HL-60/S4 (cell line): Measurements from ENCODE around the gene APEX1.
"Not testable (repeated sequence)": the region's sequence is repeated elsewhere in the genome, so short reads cannot be mapped to it uniquely, and the experiment has no call there.

ENCODE experiments used
- in situ Hi-C: fragments of 300-500 bp; cut with MboI; formaldehyde crosslinking; loops from 2 replicates; pipeline ENCODE4 v1.14.3; 2022; ENCODE audit warnings: low sequenced_read_pairs

APEX1 gene

GRCh38 chr14:20435582-20436362, 19.3 kb upstream of the APEX1 start, which contains the start of gene KLHL33:
Gene KLHL33 (minus strand): TSS chr14:20436166. CDS start chr14:20435811, 355 bp downstream.
- in situ Hi-C loops, result no loop called here

- in situ Hi-C loops, result no loop called here
Observed at GRCh38 chr14:20436363-20436755, 18.7 kb upstream of the APEX1 start.

DNA sequence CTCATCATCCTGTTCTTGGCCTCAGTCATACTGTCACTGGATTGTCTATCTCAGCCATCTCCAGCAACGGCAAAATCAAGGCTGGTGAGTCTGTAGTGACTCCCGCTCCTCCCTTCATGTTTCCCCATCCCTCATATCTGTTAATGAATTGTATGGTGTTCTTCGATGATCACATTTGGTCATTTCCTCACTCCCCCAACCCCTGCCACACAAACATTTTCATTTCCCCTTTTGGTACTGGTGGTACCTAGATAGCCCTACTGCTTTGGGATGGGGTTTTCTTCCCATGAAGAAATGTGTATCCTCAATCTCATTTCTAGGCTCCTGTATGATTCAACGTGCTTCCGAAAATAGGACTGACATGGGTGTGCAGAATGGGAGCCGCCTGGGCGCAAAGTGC, 16.4 kb upstream of the APEX1 start:
- in situ Hi-C loops, result no loop called here

DNA sequence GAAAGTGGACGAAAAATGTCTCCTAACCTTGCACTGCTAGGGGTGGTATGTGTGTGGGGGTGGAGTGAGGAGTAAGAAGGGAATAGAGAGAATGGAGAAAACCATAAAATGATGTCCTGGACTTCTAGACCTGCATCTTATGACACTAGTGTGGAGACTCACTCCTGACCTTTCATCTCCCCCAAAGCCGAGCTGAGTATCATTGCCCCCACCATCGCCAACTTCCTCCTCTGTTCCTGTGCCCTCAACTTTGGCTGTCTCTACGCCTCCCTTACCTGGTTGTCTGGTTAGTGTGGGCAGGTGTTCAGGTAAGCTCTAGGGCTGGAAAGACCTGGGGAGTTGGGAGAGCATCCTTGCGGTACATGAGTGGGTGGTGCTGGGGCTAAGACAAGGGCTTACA, 14.6 kb upstream of the APEX1 start:
- in situ Hi-C loops, result no loop called here

DNA sequence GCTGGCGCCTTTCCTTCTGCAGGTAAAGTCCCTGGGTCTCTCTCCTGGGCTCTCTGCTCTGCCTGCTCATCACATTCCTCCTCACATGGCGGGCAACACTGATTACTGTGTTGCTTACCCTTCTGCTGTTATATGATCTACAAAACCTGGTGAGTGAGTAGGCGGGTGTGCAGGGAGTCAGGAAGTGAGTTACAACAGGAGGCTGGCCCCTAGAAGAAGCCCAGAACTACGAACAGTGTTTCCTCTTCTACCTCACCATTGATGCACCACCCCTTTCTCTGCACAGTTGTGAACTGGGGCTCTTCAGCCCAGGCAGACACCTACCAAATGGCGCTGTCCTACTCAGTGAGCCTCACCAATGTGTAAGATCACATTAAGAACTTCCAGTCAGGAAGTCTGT, 14.1 kb upstream of the APEX1 start:
- in situ Hi-C loops, result no loop called here

GRCh38 chr14:20441461-20441860, 13.6 kb upstream of the APEX1 start:
- in situ Hi-C loops, result no loop called here

- in situ Hi-C loops, result not testable (repeated sequence)
Observed at GRCh38 chr14:20443650-20444049, 11.4 kb upstream of the APEX1 start.

- in situ Hi-C loops, result no loop called here
Observed at GRCh38 chr14:20446889-20447288, 8.1 kb upstream of the APEX1 start.

- in situ Hi-C loops, result not testable (repeated sequence)
Observed at GRCh38 chr14:20452831-20453230, 2.2 kb upstream of the APEX1 start.

- in situ Hi-C loops, result no loop called here
Observed at GRCh38 chr14:20455355-20456300, 602 bp downstream of the APEX1 start.

DNA sequence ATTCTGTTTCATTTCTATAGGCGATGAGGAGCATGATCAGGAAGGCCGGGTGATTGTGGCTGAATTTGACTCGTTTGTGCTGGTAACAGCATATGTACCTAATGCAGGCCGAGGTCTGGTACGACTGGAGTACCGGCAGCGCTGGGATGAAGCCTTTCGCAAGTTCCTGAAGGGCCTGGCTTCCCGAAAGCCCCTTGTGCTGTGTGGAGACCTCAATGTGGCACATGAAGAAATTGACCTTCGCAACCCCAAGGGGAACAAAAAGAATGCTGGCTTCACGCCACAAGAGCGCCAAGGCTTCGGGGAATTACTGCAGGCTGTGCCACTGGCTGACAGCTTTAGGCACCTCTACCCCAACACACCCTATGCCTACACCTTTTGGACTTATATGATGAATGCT, 1.9 kb downstream of the APEX1 start:
- in situ Hi-C loops, result no loop called here

DNA sequence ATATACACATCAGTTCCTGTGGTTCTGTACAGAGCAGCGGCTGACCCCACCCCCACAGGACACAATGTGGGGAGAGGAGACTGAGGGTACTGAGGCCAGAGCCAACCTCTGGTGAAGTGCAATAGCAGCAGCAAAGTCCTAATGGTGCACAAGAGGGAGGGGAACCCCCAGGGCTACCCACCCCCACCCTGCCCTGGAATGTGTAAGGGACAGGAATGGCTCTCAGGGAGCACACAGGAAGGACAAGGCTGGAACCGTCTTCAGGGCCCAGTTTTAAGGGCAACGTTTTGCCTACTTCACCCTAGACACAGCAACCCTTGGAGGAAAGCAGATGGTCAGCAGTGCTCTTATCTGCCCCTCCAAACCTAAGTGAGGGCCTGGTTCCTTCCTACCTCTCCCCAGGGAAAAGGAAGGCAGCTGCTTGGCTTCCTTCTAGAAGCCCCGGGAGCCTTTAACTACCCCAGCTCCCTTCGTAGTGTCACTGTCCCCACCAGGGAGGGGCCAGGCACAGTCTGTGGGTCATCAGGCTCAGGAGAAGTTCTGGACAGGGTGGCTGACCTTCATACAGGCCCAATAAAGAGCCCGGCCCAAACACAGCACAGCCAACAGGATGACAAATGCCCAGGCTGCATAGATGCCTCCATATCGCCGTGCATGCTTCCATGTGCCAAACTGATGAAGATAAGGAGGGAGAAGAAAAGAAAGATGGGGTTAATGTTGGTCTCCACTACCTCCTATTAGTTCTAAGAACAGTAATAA, 3.2 kb downstream of the APEX1 start:
- in situ Hi-C loops, result no loop called here

GRCh38 chr14:20460458-20461224, 5.6 kb downstream of the APEX1 start:
- in situ Hi-C loops, result loop anchor here (10.0 kb wide), 1 partner anchor 144 kb away; no protein-coding TSS in a partner anchor

DNA sequence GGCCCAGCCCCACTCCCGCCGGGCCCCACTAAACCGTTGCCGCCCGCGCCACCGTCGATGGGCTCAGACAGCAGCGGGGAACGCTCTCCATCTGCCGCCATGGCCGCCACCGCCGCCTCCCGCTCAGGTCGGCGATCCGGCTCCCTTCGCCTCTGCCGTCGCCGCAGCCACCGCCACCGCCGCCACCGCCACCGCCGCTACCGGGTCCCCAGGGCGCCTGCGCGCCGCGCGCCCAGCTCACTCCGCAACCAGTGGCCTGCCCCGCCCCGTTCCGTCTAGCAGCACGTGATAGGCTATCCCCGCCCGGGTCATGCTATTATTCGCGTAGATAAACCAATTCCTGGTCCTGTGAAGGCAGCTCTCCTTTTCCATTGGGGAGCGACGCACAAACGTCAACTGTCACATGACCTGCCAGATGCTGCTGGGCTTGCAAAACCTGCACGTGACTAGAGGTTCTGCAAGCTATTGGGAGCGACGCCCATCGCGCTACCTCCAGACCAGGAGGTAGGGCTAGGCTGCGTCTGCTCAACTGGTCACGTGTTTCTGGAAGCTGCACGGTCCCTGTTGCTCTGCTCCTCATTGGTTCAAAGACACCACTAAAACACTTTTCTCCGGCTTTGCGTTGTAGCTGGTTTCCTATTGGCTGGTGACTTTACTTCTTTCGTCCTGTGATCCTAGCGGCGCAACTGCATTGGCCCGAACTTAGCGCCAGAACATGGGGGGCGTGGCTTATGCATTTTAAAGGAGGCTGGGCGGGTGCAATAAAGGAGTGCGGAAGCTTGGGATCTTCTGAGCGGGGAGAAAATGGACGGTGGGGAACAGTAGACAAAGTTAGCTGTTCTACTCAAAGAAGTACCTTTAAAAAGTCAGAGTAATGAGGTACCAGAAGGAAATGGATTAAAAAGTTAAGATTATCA, 6.5 kb downstream of the APEX1 start, which contains the start of gene PIP4P1:
PIP4P1 (minus strand) TSS at position 210 of the 917 bp plus-strand sequence; CDS start at position 101, 109 bp downstream.
- in situ Hi-C loops, result loop anchor here (10.0 kb wide), 1 partner anchor 143 kb away; no protein-coding TSS in a partner anchor

GRCh38 chr14:20468764-20469241, 13.8 kb downstream of the APEX1 start:
- in situ Hi-C loops, result loop anchor here (10.0 kb wide), 1 partner anchor 136 kb away; no protein-coding TSS in a partner anchor

GRCh38 chr14:20469242-20469889, 14.3 kb downstream of the APEX1 start, which contains the start of gene PNP:
Gene PNP (plus strand): TSS chr14:20469406. CDS start chr14:20469525, 119 bp downstream.
- in situ Hi-C loops, result loop anchor here (10.0 kb wide), 1 partner anchor 135 kb away; no protein-coding TSS in a partner anchor

DNA sequence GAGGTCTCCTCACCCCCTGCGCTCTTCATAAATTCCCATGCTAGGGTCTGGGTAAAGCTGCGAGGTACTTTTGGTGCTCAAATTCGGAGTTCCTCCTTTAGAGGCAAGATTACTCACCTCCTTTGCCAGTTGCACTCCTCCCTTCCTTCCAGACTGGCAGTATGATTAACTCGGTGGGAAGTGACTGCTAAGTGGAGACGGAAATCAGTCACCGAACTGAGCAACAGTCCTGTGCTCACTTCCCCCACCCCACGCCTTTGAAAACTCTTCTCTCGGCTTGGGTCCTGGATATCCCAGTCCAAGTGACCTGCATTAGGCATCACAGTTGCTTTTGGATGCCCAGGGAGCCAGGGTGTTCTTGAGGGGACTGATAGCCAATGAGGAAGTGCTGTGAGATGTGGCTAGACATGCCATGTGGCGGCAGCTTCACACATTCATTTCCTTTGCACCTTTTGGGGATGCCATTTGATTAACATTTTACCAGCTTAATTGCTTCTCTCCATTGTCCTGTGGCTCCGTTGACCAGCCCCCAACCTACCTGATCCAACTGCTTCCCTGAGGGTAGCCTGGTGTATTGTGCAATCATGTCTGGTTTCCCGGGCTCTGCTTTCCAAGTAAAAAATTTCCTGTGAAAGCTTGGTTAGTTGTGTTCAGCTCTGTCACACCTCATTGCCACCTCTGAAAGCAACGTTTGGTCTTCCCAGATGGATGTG, 15.0 kb downstream of the APEX1 start:
- in situ Hi-C loops, result loop anchor here (10.0 kb wide), 1 partner anchor 135 kb away; no protein-coding TSS in a partner anchor

DNA sequence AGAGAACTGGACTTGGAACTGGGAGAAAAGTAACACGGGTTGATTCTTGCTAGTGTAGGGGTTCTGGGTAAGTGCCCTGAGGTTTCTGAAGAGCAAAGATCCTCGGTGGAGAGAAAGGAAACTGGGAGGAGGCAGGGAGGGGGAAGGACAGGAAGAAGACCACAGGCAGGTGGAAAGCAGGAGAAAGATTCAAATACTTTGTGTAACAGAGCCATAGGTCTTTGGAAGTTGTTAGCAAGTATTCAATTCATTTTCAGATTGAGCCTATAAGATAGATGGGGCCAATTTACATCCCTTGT, 15.5 kb downstream of the APEX1 start:
- in situ Hi-C loops, result no loop called here
